GM10266 (cell line): ENCODE data around the gene PTPRH.
"Not testable (repeated sequence)": the region's sequence is repeated elsewhere in the genome, so short reads cannot be mapped to it uniquely, and the experiment has no call there.

ENCODE experiments used
- DNase-seq: peaks from one replicate; pipeline ENCODE4 v3.0.0; 2012; ENCODE audit errors: extremely low spot score
- CTCF ChIP-seq: IDR thresholded peaks from 2 replicates; pipeline ENCODE4 v1.5.1; 2012; ENCODE audit warnings: mild to moderate bottlenecking, low read depth; ENCODE audit not compliant: control insufficient read depth, insufficient read depth; ENCODE audit errors: missing control alignments

PTPRH gene

GRCh38 chr19:55176076-55176475 lies 33.2 kb downstream of the PTPRH start:
- peak; percentile 39 for DNase-seq
- TF ChIP-seq CTCF = no peak

GRCh38 chr19:55175117-55175867 lies 34.0 kb downstream of the PTPRH start:
- peak; percentile 22 for DNase-seq
- no peak for TF ChIP-seq CTCF

- no peak for TF ChIP-seq CTCF
- DNase-seq = no peak
Measured at GRCh38 chr19:55174425-55175116, 34.7 kb downstream of the PTPRH start.

GRCh38 chr19:55173714-55174409 lies 35.4 kb downstream of the PTPRH start:
- TF ChIP-seq CTCF = no peak
- DNase-seq = peak; percentile 78

- no peak for DNase-seq
- no peak for TF ChIP-seq CTCF
Measured at GRCh38 chr19:55173186-55173713, 36.1 kb downstream of the PTPRH start.

- TF ChIP-seq CTCF = no peak
- DNase-seq = no peak
Measured at GRCh38 chr19:55172741-55173140, 36.6 kb downstream of the PTPRH start.

- DNase-seq = not testable (repeated sequence)
Measured at GRCh38 chr19:55172318-55172717, 37.0 kb downstream of the PTPRH start.
